ENCODE measurements around the gene NCMAP. TPM values are rescaled to one million over a fixed set of nuclear protein-coding genes. Genes with fewer than 3 reads are reported as not detected.

NCMAP gene
- polyA plus RNA-seq, 3 donors = 0.47 to 0.79 (median 0.59) TPM

GRCh38 chr1:24621121-24621520 is 65.2 kb downstream of the NCMAP start:
- no peak for DNase-seq

GRCh38 chr1:24622218-24622617 is 66.3 kb downstream of the NCMAP start:
- DNase-seq = no peak

GRCh38 chr1:24632832-24633175 is 76.9 kb downstream of the NCMAP start:
- DNase-seq = no peak

- DNase-seq = peak; percentile 56
These were observed 79.4 kb downstream of the NCMAP start for GRCh38 chr1:24635195-24635843.

GRCh38 chr1:24636661-24637357 is 80.9 kb downstream of the NCMAP start:
- DNase-seq = no peak

GRCh38 chr1:24639094-24639493 is 83.2 kb downstream of the NCMAP start:
- no peak for DNase-seq

GRCh38 chr1:24639881-24640280 is 84.0 kb downstream of the NCMAP start:
- DNase-seq = no peak

GRCh38 chr1:24640288-24640687 is 84.4 kb downstream of the NCMAP start:
- DNase-seq = no peak

GRCh38 chr1:24641646-24642151 is 85.8 kb downstream of the NCMAP start:
- no peak for DNase-seq

GRCh38 chr1:24642481-24643362 is 86.8 kb downstream of the NCMAP start, which contains the start of gene SRRM1:
TSS of gene SRRM1 (plus strand) at chr1:24643302. CDS start at chr1:24643327, 25 bp downstream.
- peak; percentile 100 for DNase-seq

- no peak for DNase-seq
These were observed 87.6 kb downstream of the NCMAP start for GRCh38 chr1:24643363-24644099.

- DNase-seq = no peak
These were observed 88.2 kb downstream of the NCMAP start for GRCh38 chr1:24644100-24644384.

- no peak for DNase-seq
These were observed 93.0 kb downstream of the NCMAP start for GRCh38 chr1:24648919-24649318.

- DNase-seq = no peak
These were observed 96.5 kb downstream of the NCMAP start for GRCh38 chr1:24652382-24652781.

GRCh38 chr1:24654010-24654409 is 98.1 kb downstream of the NCMAP start:
- DNase-seq = no peak

- no peak for DNase-seq
These were observed 100.2 kb downstream of the NCMAP start for GRCh38 chr1:24656046-24656445.

- DNase-seq = no peak
These were observed 101.9 kb downstream of the NCMAP start for GRCh38 chr1:24657781-24658180.

Other genes with a start within 250 kb of the NCMAP start
- 1 to 10 TPM; 5.2 to 6.7 (median 5.5) TPM for gene GRHL3, start 236.7 kb upstream of the NCMAP start, polyA plus RNA-seq (ENCODE audit: insufficient read length in 3 of 3)
- gene STPG1, start 142.3 kb upstream of the NCMAP start, polyA plus RNA-seq (ENCODE audit: insufficient read length in 3 of 3) = 10 to 100 TPM; 10.9 to 15.9 (median 13.4) TPM
- 10 to 100 TPM; 18.3 to 25.4 (median 22.2) TPM for gene NIPAL3, start 140.3 kb upstream of the NCMAP start, polyA plus RNA-seq (ENCODE audit: insufficient read length in 3 of 3)
- gene RCAN3, start 53.3 kb upstream of the NCMAP start, polyA plus RNA-seq (ENCODE audit: insufficient read length in 3 of 3) = 10 to 100 TPM; 10.1 to 10.7 (median 10.2) TPM
- 100 to 1,000 TPM; 130 to 192 (median 167) TPM for gene SRRM1, start 87.2 kb downstream of the NCMAP start, polyA plus RNA-seq (ENCODE audit: insufficient read length in 3 of 3)
- 100 to 1,000 TPM; 165 to 169 (median 168) TPM for gene CLIC4, start 189.4 kb downstream of the NCMAP start, polyA plus RNA-seq (ENCODE audit: insufficient read length in 3 of 3)